HG03108 (cell line): ENCODE results near the gene BMP6.
A peak's percentile ranks its signal among the peaks of the same experiment; 100 is the strongest.
"Not testable (repeated sequence)": the region's sequence is repeated elsewhere in the genome, so short reads cannot be mapped to it uniquely, and the experiment has no call there.

Source experiments
- ATAC-seq: cut with Tn5 transposase; IDR thresholded peaks from one replicate; pipeline ENCODE4 v1.9.1; 2021; ENCODE audit warnings: moderate library complexity; ENCODE audit not compliant: unreplicated experiment

The BMP6 gene

GRCh38 chr6:7880718-7881107 is 154.8 kb downstream of the BMP6 start:
- ATAC-seq, result no peak

DNA sequence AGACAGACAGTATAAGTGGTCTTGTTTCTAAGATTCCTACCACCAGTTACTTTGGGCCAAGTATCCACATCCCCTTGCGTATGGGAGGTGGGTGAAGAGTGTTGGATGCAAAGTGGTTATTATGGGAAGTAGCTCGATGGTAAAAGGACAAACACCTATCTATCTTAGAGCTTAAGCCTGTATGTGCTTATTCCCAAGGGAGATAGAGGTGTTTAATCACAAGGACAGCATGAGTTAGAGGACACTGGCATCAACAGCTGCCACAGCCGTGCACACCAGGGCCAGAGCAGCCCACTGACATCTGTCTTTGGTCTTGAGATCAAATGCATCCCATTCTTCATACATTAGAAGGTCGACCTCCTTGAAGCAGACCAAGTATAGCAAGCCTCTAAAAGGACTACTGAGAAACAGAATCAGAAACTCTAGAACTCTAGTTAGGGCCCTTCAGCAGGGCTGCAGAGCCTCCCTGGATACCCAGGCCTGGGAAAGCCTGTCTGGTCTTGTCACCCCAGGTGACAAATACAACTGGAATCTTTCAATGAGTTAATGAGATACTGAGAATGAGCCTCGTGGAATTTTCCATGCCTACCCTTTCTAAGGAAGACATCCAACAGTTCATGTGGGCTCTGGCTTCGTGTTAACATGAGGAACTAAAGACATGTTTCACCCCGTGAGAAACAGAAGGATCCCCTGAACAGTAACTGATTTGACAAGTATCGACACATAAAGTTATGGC is 156.0 kb downstream of the BMP6 start:
- no peak for ATAC-seq

DNA sequence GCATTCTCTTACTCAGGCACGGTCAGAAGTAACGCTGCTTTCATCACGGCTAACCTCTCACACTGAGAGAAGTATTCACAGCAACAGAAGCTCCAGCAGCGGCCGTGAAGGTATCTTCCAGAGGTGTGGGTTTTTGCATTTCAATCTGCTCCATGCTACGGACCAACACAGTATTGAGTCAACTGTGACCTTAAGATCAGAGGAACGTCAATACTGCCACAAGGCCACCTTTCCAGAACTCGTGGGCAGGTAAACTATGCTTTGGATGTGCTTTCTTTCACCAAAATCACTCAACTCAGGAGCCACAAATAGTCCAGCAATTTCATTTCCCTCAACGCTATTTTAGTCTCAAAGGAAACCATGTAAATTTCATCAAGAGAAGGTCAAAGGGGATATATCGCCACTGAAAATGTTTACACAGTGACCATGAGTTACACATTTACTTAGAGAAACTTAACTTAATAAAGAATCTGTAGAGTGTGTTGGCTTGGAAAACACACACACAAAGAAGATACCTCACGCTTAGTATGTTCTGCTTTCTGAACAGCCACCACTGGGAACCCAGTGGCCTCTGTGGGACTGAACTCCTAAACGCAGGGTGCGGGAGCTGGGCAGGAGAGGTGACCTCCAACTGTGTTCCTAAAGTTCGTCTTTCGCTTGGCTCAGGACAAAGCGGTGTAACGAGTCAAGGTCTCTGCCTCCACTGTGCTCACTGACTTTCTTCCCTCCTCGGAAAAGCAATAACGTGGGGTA is 156.8 kb downstream of the BMP6 start:
- ATAC-seq, result no peak

GRCh38 chr6:7883381-7883780 is 157.5 kb downstream of the BMP6 start:
- no peak for ATAC-seq

GRCh38 chr6:7886132-7886531 is 160.2 kb downstream of the BMP6 start:
- ATAC-seq, result no peak

- no peak for ATAC-seq
These were observed 161.5 kb downstream of the BMP6 start for GRCh38 chr6:7887278-7887991.

DNA sequence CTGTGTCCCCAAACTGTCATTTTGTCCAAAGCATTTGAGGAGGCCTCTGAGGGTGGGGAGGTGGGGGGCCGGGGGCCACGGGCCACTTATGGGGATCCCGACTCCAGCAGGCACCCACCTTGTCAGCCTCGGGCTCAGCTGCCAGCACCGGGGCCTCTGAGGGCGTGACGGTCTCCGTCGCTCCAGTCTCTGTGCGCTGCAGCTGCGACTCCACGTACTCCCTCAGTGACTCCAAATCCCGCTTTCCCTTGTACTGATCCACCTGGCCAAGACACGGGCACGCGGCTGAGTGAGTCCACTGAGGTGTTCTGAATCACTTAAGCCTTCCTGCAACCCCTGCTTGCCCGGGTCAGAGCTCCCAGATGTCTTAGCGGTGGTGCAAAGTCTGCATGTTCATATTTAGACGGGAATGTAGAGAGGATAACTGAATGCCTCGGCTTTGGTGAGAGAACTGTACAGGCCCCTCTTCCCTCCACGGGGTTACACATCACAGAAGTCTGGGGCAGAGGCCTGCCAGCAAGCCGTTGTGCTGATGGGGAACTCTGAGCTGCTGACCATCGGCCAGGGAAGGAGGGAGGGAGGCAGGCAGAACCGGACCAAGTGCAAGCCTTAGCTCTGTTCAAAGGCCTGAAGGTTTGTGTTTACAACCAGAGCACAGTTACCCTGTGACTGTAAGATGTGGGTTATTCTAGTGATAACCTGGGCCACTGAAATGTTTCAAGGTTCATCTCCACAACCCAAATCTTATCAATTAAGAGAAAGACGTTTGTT is 162.9 kb downstream of the BMP6 start:
- no peak for ATAC-seq

GRCh38 chr6:7891078-7891872 is 165.4 kb downstream of the BMP6 start:
- no peak for ATAC-seq

DNA sequence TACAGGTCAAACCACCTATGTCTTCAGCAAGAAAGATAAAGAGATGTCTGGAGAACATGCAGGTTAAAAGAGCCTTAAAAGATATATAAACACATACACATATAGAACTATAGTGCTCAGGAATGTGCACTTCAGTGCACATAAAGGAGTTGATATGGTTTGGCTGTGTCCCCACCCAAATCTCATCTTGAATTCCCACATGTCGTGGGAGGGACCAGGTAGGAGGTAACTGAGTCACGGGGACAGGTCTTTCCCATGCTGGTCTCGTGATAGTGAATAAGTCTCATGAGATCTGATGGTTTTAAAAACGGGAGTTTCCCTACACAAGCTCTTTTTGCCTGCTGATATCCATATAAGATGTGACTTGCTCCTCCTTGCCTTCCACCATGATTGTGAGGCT is 166.5 kb downstream of the BMP6 start:
- not testable (repeated sequence) for ATAC-seq

DNA sequence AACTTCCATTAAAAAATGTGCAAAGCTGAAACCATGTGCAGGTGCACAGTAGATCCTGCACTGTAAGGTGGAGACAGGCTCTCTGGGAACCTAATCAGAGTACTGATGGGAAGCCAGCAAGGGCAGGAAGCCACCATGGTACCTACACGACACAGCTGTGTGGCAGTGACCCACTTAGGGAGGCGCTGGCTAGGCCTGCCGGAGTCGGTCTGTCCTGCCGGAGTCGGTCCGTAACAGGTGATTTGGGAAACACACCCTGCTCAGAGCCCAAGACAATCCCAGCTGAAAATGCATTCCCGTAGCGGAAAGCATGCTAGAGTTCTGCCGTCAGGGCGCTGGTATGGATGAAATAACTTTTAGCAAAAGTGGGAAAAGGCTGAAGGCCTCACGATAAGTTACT is 167.4 kb downstream of the BMP6 start:
- no peak for ATAC-seq

- no peak for ATAC-seq
These were observed 168.6 kb downstream of the BMP6 start for GRCh38 chr6:7894262-7895124.

GRCh38 chr6:7895125-7895423 is 169.2 kb downstream of the BMP6 start:
- no peak for ATAC-seq

DNA sequence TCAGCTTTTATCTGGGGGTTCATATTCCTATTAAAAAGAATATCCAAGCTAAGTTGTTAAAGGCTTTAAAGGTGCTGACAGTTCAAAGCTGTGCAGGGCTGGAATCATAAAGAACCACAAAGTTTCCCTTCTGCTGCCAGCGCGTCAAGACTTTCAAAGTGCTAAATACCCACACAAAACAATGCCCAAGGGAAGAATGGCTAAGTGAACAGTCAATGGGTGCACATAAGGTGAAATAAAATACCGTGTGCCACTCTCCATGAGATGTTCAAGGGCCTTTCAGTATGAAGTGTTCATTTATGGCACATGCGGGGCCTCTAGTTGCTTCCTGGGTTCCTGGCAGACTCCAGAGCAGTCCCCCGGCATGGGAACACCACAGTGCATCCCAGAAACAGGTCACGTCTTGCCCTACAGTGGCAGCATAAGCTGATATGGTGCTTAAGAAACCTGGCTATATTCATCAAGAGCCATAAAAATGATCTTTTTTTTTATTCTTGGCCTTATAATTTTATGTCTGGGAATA is 170.6 kb downstream of the BMP6 start:
- no peak for ATAC-seq

DNA sequence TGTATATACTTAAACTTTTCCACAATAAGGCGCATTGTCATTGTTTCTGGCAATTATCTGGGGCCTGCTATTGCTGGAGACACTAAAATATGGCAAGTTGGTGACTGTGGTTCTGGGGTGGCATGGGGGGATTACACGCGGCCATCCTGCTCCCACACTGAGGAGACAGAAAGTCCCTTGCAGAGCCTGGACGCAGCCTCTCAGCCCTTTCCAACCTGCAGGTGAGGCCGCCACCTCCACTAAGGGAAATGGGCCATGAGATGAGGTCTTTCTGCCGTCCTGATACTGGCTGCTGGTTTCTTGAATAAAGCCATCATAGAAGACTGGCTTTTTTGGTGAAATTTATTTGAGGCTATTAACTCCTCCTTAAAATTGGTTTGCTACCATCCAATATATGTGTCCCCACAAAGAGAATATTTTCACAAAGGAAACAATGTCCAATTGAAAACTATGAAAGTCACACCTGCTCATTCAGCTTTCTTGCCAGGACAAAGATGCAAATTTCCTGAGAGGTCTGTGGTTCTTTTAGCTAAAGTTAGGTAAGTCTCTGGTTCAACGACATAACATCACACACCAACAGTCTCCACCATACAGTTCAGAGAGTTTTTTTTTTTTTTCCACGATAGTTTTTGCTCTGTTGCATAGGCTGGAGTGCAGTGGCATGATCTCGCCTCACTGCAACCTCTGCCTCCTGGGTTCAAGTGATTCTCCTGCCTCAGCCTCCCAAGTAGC is 171.7 kb downstream of the BMP6 start:
- peak; percentile 41 for ATAC-seq

- not testable (repeated sequence) for ATAC-seq
These were observed 172.3 kb downstream of the BMP6 start for GRCh38 chr6:7898193-7898586.

DNA sequence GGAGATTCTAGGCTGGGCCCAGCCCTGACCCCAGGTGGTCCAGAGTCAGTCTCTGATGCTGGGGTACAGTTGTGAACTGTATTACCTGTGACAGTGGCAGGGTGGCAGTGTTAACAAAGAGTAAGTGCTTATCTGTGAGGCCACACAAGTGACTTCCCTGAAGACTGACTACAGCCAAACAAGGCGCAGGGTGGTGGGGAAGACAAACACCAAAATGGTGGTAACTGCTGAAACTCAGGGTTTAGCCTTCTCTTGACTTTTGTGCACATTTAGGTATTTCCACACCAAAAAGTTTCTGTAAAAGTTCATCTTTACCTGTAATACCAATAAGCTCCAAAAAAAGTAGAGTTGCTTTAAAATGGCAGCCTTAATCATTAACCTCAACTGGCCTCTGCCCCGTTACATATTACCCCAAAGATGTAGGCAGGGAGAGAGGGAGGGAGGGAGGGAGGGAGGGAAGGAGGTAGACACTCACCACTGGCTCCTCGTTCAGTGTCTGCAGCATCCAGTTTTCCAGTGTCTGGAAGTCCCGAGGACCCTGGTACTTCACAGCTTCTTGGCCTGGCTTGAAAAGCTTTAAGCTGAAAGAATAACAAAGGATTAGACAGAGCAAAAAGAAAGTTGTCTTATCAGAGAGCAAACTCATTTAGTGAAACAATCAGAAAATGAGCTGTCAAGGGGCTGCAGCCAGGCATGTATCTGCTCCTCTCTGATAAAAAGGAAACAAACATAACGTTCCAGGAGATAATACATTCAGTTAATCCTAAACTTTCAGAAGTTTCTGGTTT is 173.4 kb downstream of the BMP6 start:
- peak; percentile 42 for ATAC-seq

DNA sequence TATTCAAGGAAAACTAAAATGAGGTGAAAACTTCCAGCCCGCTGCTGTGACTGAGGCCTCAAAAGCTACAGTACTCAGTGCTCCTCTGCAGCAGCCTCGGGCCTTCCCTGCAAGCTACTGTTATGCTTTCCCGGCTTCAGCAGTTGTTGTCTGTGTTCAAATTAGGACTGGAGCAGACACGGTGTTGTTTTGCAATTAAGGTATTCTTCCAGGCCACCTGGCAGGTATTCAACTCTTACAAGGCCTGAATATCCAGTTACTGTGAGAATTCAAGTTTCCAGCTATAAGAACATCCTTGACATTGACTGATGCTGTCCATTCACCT is 174.0 kb downstream of the BMP6 start:
- no peak for ATAC-seq

GRCh38 chr6:7900621-7901020 is 174.7 kb downstream of the BMP6 start:
- peak; percentile 38 for ATAC-seq
